HEK293 (cell line): ENCODE measurements around the gene CREB5.

Experiments
- CTCF ChIA-PET: fragments of 350-600 bp; formaldehyde crosslinking; extraction: SDS; loops from one replicate; lab custom pipeline; 2021; ENCODE audit warnings: antibody characterized with exemption; lab: Yijun Ruan, JAX
- POLR2A ChIA-PET: fragments of 300-600 bp; formaldehyde crosslinking; extraction: SDS; loops from one replicate; lab custom pipeline; 2020; ENCODE audit warnings: antibody characterized with exemption, inconsistent platforms; lab: Yijun Ruan, JAX
- H3K27ac ChIP-seq: fragments of 200-500 bp; sonication (Bioruptor generic); 2 replicates; pipeline ENCODE4 v1.5.1; 2014; ENCODE audit warnings: low read depth, low read length, control low read depth, inconsistent platforms; ENCODE audit errors: extremely low read depth
- H3K36me3 ChIP-seq, 2 experiments: fragments of 200-500 bp in 1 of 2; sonication (Bioruptor generic) in 1 of 2; 1 replicate in 1 of 2; 2 replicates in 1 of 2; pipeline ENCODE4 v1.5.1; 2014 to 2017; ENCODE audit warnings: inconsistent platforms in 2 of 2, low read length in 2 of 2; ENCODE audit not compliant: control insufficient read depth in 2 of 2, insufficient read depth in 1 of 2
- H3K4me1 ChIP-seq: fragments of 200-500 bp; sonication (Bioruptor generic); 2 replicates; pipeline ENCODE4 v1.5.1; 2014; ENCODE audit warnings: mild to moderate bottlenecking, low read length, inconsistent platforms; ENCODE audit not compliant: control insufficient read depth, insufficient read depth
- H3K4me3 ChIP-seq: 2 replicates; pipeline ENCODE4 v1.5.1; 2011; ENCODE audit warnings: low read depth, mild to moderate bottlenecking, control low read depth, low read length, moderate library complexity
- H3K9me3 ChIP-seq: fragments of 200-500 bp; sonication (Bioruptor generic); 2 replicates; pipeline ENCODE4 v1.5.1; 2014; ENCODE audit warnings: low read depth, low read length, inconsistent platforms; ENCODE audit not compliant: control insufficient read depth, insufficient read depth
- ATF2 ChIP-seq: fragments of 450-650 bp; formaldehyde crosslinking; IDR thresholded peaks from 2 replicates; pipeline ENCODE4 v1.5.1; 2016; ENCODE audit warnings: missing biosample characterization, missing genetic modification characterization, low read depth
- FEZF1 ChIP-seq: fragments of 450-650 bp; formaldehyde crosslinking; IDR thresholded peaks from 2 replicates; pipeline ENCODE4 v1.5.1; 2016; ENCODE audit warnings: missing biosample characterization, missing genetic modification characterization
- WT1 ChIP-seq: fragments of 450-650 bp; formaldehyde crosslinking; IDR thresholded peaks from 2 replicates; pipeline ENCODE4 v1.5.1; 2016; ENCODE audit warnings: missing biosample characterization, missing genetic modification characterization
- YY1 ChIP-seq: fragments of 450-650 bp; formaldehyde crosslinking; IDR thresholded peaks from 2 replicates; pipeline ENCODE4 v1.5.1; 2018; ENCODE audit warnings: missing biosample characterization, missing genetic modification characterization
- ZBTB44 ChIP-seq: fragments of 450-650 bp; IDR thresholded peaks from 2 replicates; pipeline ENCODE4 v1.5.1; 2018; ENCODE audit warnings: missing biosample characterization, mild to moderate bottlenecking, missing genetic modification characterization
- ZBTB6 ChIP-seq: fragments of 450-650 bp; formaldehyde crosslinking; IDR thresholded peaks from 2 replicates; pipeline ENCODE4 v1.5.1; 2017; ENCODE audit warnings: missing biosample characterization, missing genetic modification characterization
- ZBTB7A ChIP-seq: fragments of 450-650 bp; formaldehyde crosslinking; IDR thresholded peaks from 2 replicates; pipeline ENCODE4 v1.5.1; 2016; ENCODE audit warnings: low read depth, missing biosample characterization, missing genetic modification characterization
- ZNF10 ChIP-seq: fragments of 450-650 bp; formaldehyde crosslinking; IDR thresholded peaks from 2 replicates; pipeline ENCODE4 v1.5.1; 2017; ENCODE audit warnings: missing biosample characterization, missing genetic modification characterization
- ZNF132 ChIP-seq: fragments of 450-650 bp; formaldehyde crosslinking; IDR thresholded peaks from 2 replicates; pipeline ENCODE4 v1.5.1; 2017; ENCODE audit warnings: missing biosample characterization, missing genetic modification characterization, borderline replicate concordance
- ZNF146 ChIP-seq: fragments of 450-650 bp; formaldehyde crosslinking; IDR thresholded peaks from 2 replicates; pipeline ENCODE4 v1.5.1; 2016; ENCODE audit warnings: missing biosample characterization, missing genetic modification characterization
- ZNF449 ChIP-seq: fragments of 450-650 bp; formaldehyde crosslinking; IDR thresholded peaks from 2 replicates; pipeline ENCODE4 v1.5.1; 2017; ENCODE audit warnings: missing biosample characterization, mild to moderate bottlenecking, missing genetic modification characterization, moderate library complexity
- ZNF48 ChIP-seq: fragments of 450-650 bp; formaldehyde crosslinking; IDR thresholded peaks from 2 replicates; pipeline ENCODE4 v1.5.1; 2016; ENCODE audit warnings: missing biosample characterization, missing genetic modification characterization
- ZNF548 ChIP-seq: fragments of 450-650 bp; formaldehyde crosslinking; IDR thresholded peaks from 2 replicates; pipeline ENCODE4 v1.5.1; 2016; ENCODE audit warnings: missing biosample characterization, missing genetic modification characterization
- ZNF561 ChIP-seq: fragments of 450-650 bp; IDR thresholded peaks from 2 replicates; pipeline ENCODE4 v1.5.1; 2018; ENCODE audit warnings: missing biosample characterization, missing genetic modification characterization, borderline replicate concordance
- ZNF639 ChIP-seq: fragments of 450-650 bp; formaldehyde crosslinking; IDR thresholded peaks from 2 replicates; pipeline ENCODE4 v1.5.1; 2016; ENCODE audit warnings: missing biosample characterization, missing genetic modification characterization
- ZNF658 ChIP-seq: fragments of 450-650 bp; formaldehyde crosslinking; IDR thresholded peaks from 2 replicates; pipeline ENCODE4; 2016; ENCODE audit warnings: missing biosample characterization, missing genetic modification characterization
- ZNF707 ChIP-seq: fragments of 450-650 bp; formaldehyde crosslinking; IDR thresholded peaks from 2 replicates; pipeline ENCODE4 v1.5.1; 2016; ENCODE audit warnings: missing biosample characterization, missing genetic modification characterization
- ZNF792 ChIP-seq: fragments of 450-650 bp; formaldehyde crosslinking; IDR thresholded peaks from 2 replicates; pipeline ENCODE4 v1.5.1; 2016; ENCODE audit warnings: missing biosample characterization, missing genetic modification characterization

Gene CREB5

GRCh38 chr7:28530803-28531175 is 118.5 kb downstream of the CREB5 start (continued):
- TF ChIP-seq ZBTB6 (tag by site-specific recombination) (0 out of 2 replicates have a peak, but pooled peaks have one; percentile 2), ZNF639 (tag by site-specific recombination) (no peak), FEZF1 (tag by site-specific recombination) (peak; percentile 72), WT1 (tag by site-specific recombination) (no peak), ZNF658 (tag by site-specific recombination) (no peak)

- H3K9me3 ChIP-seq = no peaks in the 10 kb centered on the region
- TF ChIP-seq ATF2 (tag by site-specific recombination) (0 out of 2 replicates have a peak, but pooled peaks have one; percentile 15), ZNF449 (tag by site-specific recombination) (no peak)
- peaks cover 18% of the 10 kb centered on the region for H3K4me1 ChIP-seq
- H3K36me3 ChIP-seq = no peaks in the 10 kb centered on the region
- no peak overlapping the region for H3K27ac ChIP-seq
- H3K4me3 ChIP-seq = no peak overlapping the region
- ChIA-PET CTCF (no interaction called here), POLR2A (no interaction called here)
Observed at GRCh38 chr7:28531291-28531690, 119.0 kb downstream of the CREB5 start.

- H3K27ac ChIP-seq = no peak overlapping the region
- CTCF ChIA-PET = interaction anchor here (0.7 kb wide), 1 partner anchor 26 kb away, joined by 3 read pairs; no protein-coding TSS in a partner anchor
Observed at GRCh38 chr7:28532181-28532580, 119.9 kb downstream of the CREB5 start.

GRCh38 chr7:28533267-28533666 is 120.9 kb downstream of the CREB5 start:
- Histone ChIP-seq H3K36me3 (no peaks in the 10 kb centered on the region), H3K4me1 (peaks cover 21% of the 10 kb centered on the region), H3K9me3 (no peaks in the 10 kb centered on the region), H3K27ac (no peak overlapping the region), H3K4me3 (no peak overlapping the region)
- TF ChIP-seq ZBTB7A (tag by site-specific recombination) (no peak), ZNF10 (tag by site-specific recombination) (no peak), ZNF561 (tag by site-specific recombination) (no peak), YY1 (no peak), ZNF639 (tag by site-specific recombination) (no peak), ZNF48 (tag by site-specific recombination) (no peak), ZBTB44 (tag by site-specific recombination) (no peak), ZNF146 (tag by site-specific recombination) (no peak)
- ChIA-PET CTCF (interaction anchor here (1.1 to 1.3 kb wide), 2 partner anchors 14 to 16 kb away, joined by 3 read pairs; no protein-coding TSS in a partner anchor), POLR2A (no interaction called here)

More at GRCh38 chr7:28532181-28532580, 119.9 kb downstream of the CREB5 start:
- TF ChIP-seq ZNF132 (tag by site-specific recombination) (no peak), ZNF548 (tag by site-specific recombination) (no peak), ZNF707 (tag by site-specific recombination) (no peak), ZNF792 (tag by site-specific recombination) (no peak)
- Histone ChIP-seq H3K4me1 (peaks cover 21% of the 10 kb centered on the region), H3K36me3 (no peaks in the 10 kb centered on the region), H3K9me3 (no peaks in the 10 kb centered on the region), H3K4me3 (no peak overlapping the region)
- POLR2A ChIA-PET = no interaction called here
